DMS53 treated with DMSO at 0.1 percent for 48 hours (cell line): ENCODE data around the gene MXD4.

ENCODE experiments used
- DNase-seq: peaks from one replicate; lab custom pipeline; 2025; ENCODE audit not compliant: unreplicated experiment; lab: John Stamatoyannopoulos, UW

MXD4 gene, protein sequence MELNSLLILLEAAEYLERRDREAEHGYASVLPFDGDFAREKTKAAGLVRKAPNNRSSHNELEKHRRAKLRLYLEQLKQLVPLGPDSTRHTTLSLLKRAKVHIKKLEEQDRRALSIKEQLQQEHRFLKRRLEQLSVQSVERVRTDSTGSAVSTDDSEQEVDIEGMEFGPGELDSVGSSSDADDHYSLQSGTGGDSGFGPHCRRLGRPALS

DNA sequence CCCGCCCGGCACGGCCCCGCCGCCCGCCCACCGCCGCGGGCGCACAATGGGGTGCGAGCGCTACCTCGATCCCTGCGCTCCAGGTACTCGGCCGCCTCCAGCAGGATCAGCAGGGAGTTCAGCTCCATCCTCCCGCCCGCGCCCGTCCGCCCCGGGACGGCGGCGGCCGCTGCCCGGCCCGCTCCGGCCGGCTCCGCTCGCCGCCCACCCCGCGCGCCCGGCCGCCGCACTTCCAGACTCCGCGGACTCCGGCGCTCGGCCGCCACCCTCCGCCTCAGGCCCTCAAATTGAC, at the start of gene MXD4:
MXD4 (minus strand) TSS at position 257 of the 292 bp plus-strand sequence; CDS start at position 128, 129 bp downstream.
- DNase-seq = no peak

DNA sequence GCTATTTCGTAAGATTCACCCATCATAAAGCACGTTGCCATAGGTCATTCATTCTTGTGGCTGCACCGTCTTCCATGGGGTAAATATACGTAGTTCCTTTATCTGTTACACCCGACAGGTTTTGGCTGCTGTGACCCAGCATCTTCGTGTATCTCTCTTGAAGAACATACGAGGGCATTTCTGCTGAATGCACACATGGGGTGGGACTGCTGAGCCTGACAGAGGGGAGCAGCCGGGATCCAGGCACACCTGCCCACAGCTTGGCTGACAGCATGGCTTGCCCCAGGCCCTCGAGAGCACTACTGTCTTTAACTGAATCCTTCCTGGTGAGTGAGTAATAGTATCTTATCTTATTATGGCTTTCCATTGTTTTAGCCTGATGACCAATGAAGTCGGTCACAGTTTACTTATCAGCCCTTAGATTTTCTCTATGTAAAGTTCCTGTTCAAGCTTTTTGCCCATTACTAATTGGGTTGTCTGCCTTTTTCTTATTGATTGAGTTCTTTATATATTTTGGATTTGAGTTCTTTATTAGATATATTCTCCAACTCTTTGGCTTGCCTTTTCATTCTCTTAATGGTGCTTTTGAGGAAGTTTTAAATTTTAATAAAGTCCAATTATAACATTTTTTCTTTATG, 45.0 kb upstream of the MXD4 start:
- no peak for DNase-seq

- DNase-seq = peak; percentile 66
Measured at GRCh38 chr4:2305766-2306501, 44.0 kb upstream of the MXD4 start.

GRCh38 chr4:2304877-2305561, 43.1 kb upstream of the MXD4 start:
- DNase-seq = no peak

DNA sequence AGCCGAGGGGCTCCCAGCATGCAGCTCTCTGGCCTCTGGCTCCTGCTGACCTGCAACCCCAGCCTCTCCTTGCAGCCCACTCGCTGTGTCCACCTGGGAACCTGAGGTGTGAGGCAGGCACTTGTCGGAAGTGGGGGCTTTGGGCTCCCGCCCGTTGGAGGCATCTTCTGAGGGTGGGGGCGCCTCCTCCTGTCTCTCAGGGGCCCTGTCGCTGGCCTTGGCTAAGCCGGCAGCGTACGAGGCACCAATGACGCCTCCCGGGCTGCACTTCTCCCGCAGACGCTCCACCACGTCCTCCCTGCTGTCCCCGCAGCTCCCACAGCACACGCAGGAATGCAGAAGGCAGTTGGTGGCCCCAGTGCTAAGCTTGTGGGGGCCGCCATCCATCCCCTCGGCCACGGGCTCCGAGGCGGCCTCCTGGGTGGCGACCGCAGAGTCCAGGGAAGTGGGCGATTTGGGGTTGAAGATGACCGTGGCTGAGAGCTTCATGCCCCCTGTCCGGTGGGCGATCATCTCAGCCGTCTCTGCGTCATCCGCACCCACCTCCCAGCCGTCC, 42.5 kb upstream of the MXD4 start:
- no peak for DNase-seq

GRCh38 chr4:2303686-2304320, 41.9 kb upstream of the MXD4 start:
- peak; percentile 63 for DNase-seq

DNA sequence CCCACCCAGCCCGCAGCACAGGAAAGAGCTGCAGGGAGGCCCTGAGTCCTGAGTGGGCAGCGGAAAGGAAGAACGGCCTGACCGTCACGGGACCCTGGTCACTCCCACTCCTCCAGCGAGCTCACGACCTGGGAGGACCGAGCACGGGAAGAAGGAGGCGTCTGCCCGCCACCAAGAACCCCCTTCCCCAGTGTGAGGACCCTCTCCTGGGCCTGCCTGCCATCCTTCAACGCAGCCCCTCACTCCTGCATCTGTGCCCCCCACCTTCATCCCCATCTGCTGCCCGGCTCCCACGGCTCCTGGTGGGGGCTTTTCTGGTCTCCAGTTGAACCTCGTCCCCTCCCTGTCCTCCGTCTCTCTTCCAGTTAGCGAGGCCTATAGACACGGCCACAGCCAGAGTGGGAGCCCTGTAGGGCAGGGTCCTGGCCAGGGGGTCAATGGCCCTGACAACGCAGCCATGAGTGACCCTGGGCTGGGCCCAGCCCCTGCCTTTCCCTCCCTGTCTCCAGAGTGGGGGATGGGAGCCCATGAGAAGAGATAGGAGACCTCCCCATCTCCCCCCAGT, 41.3 kb upstream of the MXD4 start:
- no peak for DNase-seq

DNA sequence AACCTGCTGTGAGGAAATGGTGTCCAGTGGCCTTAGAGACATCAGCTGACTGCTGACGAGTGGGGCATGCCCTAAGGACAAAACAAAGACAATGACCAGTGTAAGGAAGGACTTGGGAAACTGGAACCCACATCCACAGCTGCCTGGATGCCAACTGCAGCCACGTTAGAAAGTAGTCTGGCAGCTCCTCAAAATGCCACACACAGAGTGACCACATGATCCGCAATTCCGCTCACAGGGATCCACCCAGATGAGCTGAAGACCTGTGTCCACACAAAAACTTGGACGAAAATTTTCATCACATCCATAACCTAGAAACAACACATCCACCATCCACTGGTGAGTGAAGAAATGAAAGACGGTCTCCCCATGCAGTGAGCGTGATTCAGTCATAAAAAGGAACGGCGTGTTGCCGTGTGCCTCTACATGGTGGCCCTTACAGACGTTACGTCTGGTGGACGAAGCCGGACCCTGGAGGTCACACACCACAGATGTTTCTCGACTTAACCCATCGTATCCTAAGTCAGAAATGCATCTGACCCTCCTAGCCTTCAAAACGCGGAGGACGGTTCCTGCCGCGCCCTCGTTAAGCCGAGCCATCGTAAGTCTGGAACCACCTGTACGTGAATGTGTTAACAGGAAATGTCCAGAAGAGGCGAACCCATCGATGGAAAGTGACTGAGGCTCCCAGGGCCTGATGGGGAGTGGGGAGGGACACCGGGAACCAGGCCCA, 40.6 kb upstream of the MXD4 start:
- no peak for DNase-seq

DNA sequence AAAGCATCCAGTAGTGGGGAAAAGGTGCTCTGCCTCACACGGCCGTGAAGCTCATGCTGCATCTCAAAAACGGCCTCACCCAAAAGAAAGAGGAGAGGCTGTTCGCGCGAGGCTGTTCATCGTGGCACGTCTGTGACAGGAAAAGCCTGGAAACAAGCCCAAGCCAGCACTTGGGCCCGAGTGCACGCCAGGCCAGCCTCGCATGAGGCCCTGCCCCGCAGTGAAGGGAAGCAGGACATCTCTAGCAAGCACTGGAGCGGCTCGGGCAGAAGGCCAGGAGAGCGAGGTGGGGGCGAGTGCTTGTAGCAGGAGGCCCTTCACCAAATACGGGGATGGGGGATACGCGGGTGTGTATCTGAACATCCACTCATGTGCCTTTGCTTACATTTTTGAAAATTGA, 39.9 kb upstream of the MXD4 start:
- DNase-seq = no peak

- no peak for DNase-seq
Measured at GRCh38 chr4:2301225-2301642, 39.3 kb upstream of the MXD4 start.

- DNase-seq = no peak
Measured at GRCh38 chr4:2300431-2301224, 38.7 kb upstream of the MXD4 start.

GRCh38 chr4:2299794-2300193, 37.9 kb upstream of the MXD4 start:
- DNase-seq = no peak

GRCh38 chr4:2298532-2298991, 36.7 kb upstream of the MXD4 start:
- no peak for DNase-seq

DNA sequence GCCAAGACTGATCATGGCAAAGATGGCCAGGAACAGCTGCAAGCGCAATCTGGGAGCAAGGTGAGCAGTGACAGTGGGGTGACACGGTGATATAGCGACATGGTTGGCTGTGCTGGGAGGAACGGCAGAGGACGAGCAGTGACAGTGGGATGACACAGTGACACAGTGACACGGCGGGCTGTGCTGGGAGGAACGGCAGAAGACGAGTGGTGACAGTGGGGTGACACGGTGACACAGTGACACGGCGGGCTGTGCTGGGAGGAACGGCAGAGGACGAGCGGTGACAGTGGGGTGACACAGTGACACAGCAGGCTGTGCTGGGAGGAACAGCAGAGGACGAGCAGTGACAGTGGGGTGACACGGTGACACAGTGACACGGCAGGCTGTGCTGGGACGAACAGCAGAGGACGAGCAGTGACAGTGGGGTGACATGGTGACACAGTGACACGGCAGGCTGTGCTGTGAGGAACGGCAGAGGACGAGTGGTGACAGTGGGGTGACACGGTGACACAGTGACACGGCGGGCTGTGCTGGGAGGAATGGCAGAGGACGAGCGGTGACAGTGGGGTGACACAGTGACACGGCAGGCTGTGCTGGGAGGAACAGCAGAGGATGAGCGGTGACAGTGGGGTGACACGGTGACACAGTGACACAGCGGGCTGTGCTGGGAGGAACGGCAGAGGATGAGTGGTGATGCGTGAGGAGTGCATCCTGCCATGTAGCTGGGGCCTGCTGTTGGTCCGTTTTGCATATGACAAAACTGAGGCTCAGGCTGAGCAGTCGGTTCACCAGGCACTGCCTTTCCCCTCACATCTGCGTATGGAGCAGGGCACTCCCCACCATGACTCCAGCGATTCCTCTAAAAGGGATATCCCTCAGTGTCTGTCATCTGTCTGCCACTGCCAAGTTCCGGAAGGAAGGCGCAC, 36.0 kb upstream of the MXD4 start:
- no peak for DNase-seq

GRCh38 chr4:2296631-2297601, 35.0 kb upstream of the MXD4 start:
- peak; percentile 82 for DNase-seq

DNA sequence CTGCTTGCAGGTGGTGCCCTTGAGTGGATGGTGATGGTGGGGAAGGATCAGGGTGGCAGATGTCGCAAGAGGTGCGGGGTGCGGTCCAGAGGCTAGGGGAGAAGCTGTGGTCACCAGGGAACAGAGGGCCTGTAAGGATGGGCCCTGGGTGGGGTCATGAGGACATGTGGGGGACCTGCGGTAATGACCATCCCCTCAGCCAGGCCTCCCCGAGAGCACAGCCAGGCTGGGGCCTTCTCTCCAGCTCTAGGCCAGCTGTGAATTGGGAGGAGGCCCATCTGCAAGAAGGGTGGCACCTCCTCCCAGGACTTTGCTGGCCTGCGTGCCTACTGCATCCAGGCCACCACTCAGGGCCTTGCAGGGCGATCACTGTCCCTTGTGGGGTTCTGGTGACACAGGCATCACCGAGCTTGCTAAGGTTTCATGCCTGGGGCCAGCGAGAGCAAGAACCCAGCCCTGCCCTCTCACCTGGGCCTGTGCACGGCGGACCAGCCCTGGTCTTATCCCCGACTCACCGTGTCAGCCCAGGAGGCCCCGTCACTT, 34.1 kb upstream of the MXD4 start:
- DNase-seq = peak; percentile 35

DNA sequence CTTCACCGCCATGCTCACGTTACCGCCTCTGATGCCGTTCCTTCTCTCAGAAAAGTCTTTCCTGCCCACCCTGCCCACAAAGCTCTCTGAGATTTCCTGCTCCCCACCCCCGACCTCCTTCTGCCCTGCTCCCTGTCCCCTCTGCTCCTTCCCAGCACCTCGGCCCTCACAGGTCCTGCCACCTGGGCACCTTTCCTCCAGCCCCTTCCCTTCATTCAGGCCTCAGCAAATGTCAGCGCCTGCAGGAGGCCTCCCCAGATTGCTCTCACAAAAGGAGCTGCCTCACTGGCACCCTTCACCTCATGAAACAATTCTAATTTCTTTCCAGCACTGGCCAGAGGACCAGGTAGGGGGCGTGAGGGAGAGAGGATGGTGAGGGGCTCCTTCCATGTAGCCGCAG, 33.6 kb upstream of the MXD4 start:
- DNase-seq = no peak
